OCI-LY7 (cell line): ENCODE results near the gene HS2ST1. TPM values are rescaled to one million over a fixed set of nuclear protein-coding genes. Genes with fewer than 3 reads are reported as not detected.

Experiments
- BruUV-seq: library from RNA; stranded (reverse); fragments of 400-500 nt; replicated peaks from 2 replicates; lab custom pipeline; 2021; lab: Mats Ljungman, UMichigan
- CTCF ChIA-PET: fragments of 300-600 bp; sonication (Branson Sonifier 250); formaldehyde crosslinking; loops from one replicate; lab custom pipeline; 2022; ENCODE audit warnings: antibody characterized with exemption; ENCODE audit not compliant: unreplicated experiment; lab: Charles Lee
- POLR2A ChIA-PET: fragments of 300-600 bp; sonication (Branson Sonifier 250); formaldehyde crosslinking; loops from one replicate; lab custom pipeline; 2022; ENCODE audit warnings: antibody characterized with exemption; lab: Charles Lee
- DNase-seq: peaks from one replicate; pipeline ENCODE4 v3.0.0-alpha.2; 2015; ENCODE audit warnings: low spot score
- H2AFZ ChIP-seq: fragments of 200-600 bp; sonication (generic), shearing (Covaris generic); 2 replicates; pipeline ENCODE4 v1.6.1; 2014; ENCODE audit warnings: mild to moderate bottlenecking, antibody characterized with exemption, low read length, moderate library complexity
- H3K27ac ChIP-seq: fragments of 200-600 bp; sonication (generic); 2 replicates; pipeline ENCODE4 v1.5.1; 2014; ENCODE audit warnings: mixed run types, low read depth, mild to moderate bottlenecking, moderate library complexity, low read length, inconsistent platforms; ENCODE audit not compliant: poor library complexity, severe bottlenecking
- H3K36me3 ChIP-seq: fragments of 200-600 bp; sonication (generic); 2 replicates; pipeline ENCODE4 v1.6.1; 2014; ENCODE audit warnings: mild to moderate bottlenecking, antibody characterized with exemption, low read length, moderate library complexity, mixed read lengths; ENCODE audit not compliant: insufficient read depth
- H3K4me1 ChIP-seq: fragments of 200-600 bp; sonication (generic); 2 replicates; pipeline ENCODE4 v1.5.1; 2014; ENCODE audit warnings: mild to moderate bottlenecking, low read length; ENCODE audit not compliant: insufficient read depth, poor library complexity, severe bottlenecking
- H3K4me2 ChIP-seq: fragments of 200-600 bp; sonication (generic); 2 replicates; pipeline ENCODE4 v1.6.1; 2014; ENCODE audit warnings: mild to moderate bottlenecking, low read length
- H3K4me3 ChIP-seq: fragments of 200-600 bp; sonication (generic); 2 replicates; pipeline ENCODE4 v1.5.1; 2014; ENCODE audit warnings: mild to moderate bottlenecking, low read depth, low read length; ENCODE audit not compliant: poor library complexity, severe bottlenecking
- H3K79me2 ChIP-seq: fragments of 200-600 bp; sonication (generic); 2 replicates; pipeline ENCODE4 v1.6.1; 2016; ENCODE audit warnings: low read depth, mild to moderate bottlenecking, low read length, moderate library complexity, mixed read lengths; ENCODE audit not compliant: insufficient read depth
- H3K9me2 ChIP-seq: fragments of 200-600 bp; sonication (generic); 2 replicates; pipeline ENCODE4 v1.6.1; 2016; ENCODE audit warnings: mild to moderate bottlenecking, low read length, mixed read lengths; ENCODE audit not compliant: insufficient read depth
- H3K9me3 ChIP-seq: fragments of 200-600 bp; sonication (generic); 2 replicates; pipeline ENCODE4 v1.6.1; 2014; ENCODE audit warnings: mild to moderate bottlenecking, mixed run types, low read length, mixed read lengths
- H4K20me1 ChIP-seq: fragments of 200-600 bp; sonication (generic); 2 replicates; pipeline ENCODE4 v1.6.1; 2014; ENCODE audit warnings: mild to moderate bottlenecking, antibody characterized with exemption, low read length, moderate library complexity, mixed read lengths; ENCODE audit not compliant: insufficient read depth
- CTCF ChIP-seq: fragments of 200-600 bp; sonication (generic); conservative IDR thresholded peaks from 2 replicates; pipeline ENCODE4 v1.5.1; 2014; ENCODE audit warnings: mild to moderate bottlenecking, antibody characterized with exemption, low read length, moderate library complexity, mixed read lengths
- EZH2phosphoT487 ChIP-seq: fragments of 200-600 bp; sonication (generic); IDR thresholded peaks from 2 replicates; pipeline ENCODE4 v1.6.1; 2018; ENCODE audit warnings: low read depth, borderline replicate concordance, mild to moderate bottlenecking, mixed run types, antibody characterized with exemption, low read length, moderate library complexity, mixed read lengths
- intact Hi-C: fragments of 100-400 bp; cut with micrococcal nuclease; formaldehyde crosslinking; loops from one replicate; pipeline ENCODE4 v1.10.0; 2022; ENCODE audit not compliant: unreplicated experiment
- total RNA-seq, 2 experiments: library from RNA; depleted of rRNA in 1 of 2; stranded (reverse); fragments of >200 nt in 1 of 2; shearing (Covaris generic) in 1 of 2; gene quantifications; 2 replicates each; pipeline ENCODE4 v1.2.3, GENCODE V29; 2014 to 2022

HS2ST1 gene
- total RNA-seq, 2 experiments from 2014 or later = 20.9 to 63.7 TPM

DNA sequence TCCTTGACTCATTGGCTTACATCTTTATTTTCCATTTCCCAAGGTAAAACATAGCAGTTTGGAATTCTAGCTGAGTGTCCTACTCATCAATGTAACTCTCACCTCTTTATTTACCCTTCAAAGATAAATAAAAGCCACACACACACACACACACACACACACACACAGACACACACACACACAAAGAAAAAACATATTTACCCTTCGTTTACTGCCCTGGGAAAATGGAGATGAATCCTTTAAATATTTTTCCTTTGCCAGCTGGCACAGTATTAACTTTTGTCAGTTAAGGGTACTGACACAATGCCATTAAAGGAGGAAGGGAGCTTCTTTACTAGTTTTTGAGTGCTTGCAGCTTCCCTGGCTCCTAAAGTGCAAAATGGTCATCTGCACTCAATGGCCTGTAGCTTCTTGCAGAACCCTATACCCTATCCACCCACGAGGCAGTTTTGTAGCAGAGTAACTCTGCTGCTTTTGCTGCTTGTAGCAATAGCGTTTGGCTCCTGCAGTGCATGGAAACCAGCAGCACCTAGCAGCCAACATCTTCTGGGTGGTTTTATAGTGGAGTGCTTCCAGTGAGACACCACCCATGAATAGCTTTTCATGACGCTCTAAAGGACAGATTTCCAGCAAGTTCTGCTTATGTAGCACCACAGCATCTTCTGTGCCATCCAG, 103.7 kb downstream of the HS2ST1 start:
- TF ChIP-seq CTCF (no peak), EZH2phosphoT487 (no peak)
- Histone ChIP-seq H2AFZ (no peak overlapping the region), H3K4me2 (no peak overlapping the region), H3K79me2 (peaks cover 81% of the 10 kb centered on the region), H3K4me3 (no peak overlapping the region), H3K4me1 (peaks cover 10% of the 10 kb centered on the region), H3K27ac (no peak overlapping the region), H3K9me3 (peaks cover 29% of the 10 kb centered on the region; the same call in 1 of the 2 replicates), H3K36me3 (peaks cover 63% of the 10 kb centered on the region), H3K9me2 (no peaks in the 10 kb centered on the region), H4K20me1 (no peaks in the 10 kb centered on the region; the same call in 1 of the 2 replicates)
- no TSS peak for BruUV-seq
- ChIA-PET CTCF (no interaction called here), POLR2A (interaction anchor here (0.5 to 1.4 kb wide), 3 partner anchors 19 to 380 kb away, joined by 3 to 7 read pairs (median 3); no protein-coding TSS in a partner anchor)
- intact Hi-C loops = no loop called here
- no peak for DNase-seq

DNA sequence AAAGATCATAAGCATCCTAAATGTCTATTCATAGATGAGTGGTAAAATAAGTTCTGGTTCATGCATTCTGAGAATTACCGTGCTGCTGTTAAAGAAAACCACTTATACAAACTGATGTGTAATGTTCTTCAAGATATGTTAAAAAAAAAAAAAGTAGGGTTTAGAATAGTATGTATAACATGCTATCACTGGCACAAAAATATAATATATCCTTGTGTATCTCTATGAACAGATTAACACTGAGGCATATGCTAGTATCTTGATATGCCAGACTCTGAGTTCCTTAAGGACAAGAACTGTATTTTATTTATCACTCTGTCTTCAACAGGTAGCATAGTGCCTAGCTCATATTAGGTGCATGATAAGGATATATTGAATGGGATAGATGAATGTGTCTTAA, 108.9 kb downstream of the HS2ST1 start:
- BruUV-seq = no TSS peak
- Histone ChIP-seq H3K4me1 (peaks cover 45% of the 10 kb centered on the region), H3K9me2 (no peaks in the 10 kb centered on the region), H3K36me3 (peaks cover 50% of the 10 kb centered on the region), H3K79me2 (peaks cover 99% of the 10 kb centered on the region), H4K20me1 (no peaks in the 10 kb centered on the region; the same call in 1 of the 2 replicates), H3K4me2 (no peak overlapping the region), H3K27ac (no peak overlapping the region), H2AFZ (no peak overlapping the region), H3K4me3 (no peak overlapping the region), H3K9me3 (peaks cover 25% of the 10 kb centered on the region; the same call in 1 of the 2 replicates)
- intact Hi-C loops = no loop called here
- no peak for TF ChIP-seq EZH2phosphoT487
- no peak for TF ChIP-seq CTCF
- CTCF ChIA-PET = no interaction called here
- DNase-seq = no peak
- POLR2A ChIA-PET = interaction anchor here (1.4 kb wide), 1 partner anchor 10 kb away, joined by 4 read pairs; no protein-coding TSS in a partner anchor
